Measurements from ENCODE around the gene TMEM163.

GRCh38 chr2:134459706-134460406 lies 258.9 kb downstream of the TMEM163 start:
- TF ChIP-seq CTCF (IDR thresholded peaks at IDR 0.05) (no peak), EP300 (IDR thresholded peaks at IDR 0.05) (no peak)
